H1 (cell line): ENCODE data around the gene BRME1. TPM values are rescaled to one million over a fixed set of nuclear protein-coding genes. Genes with fewer than 3 reads are reported as not detected.

Experiments
- RFX5 ChIP-seq: IDR thresholded peaks from 2 replicates; pipeline ENCODE4 v1.6.1; 2011; ENCODE audit warnings: low read depth, low read length, improper control_type of control experiment, borderline replicate concordance
- SIX5 ChIP-seq: IDR thresholded peaks from 2 replicates; pipeline ENCODE4 v1.6.1; 2011; ENCODE audit warnings: mild to moderate bottlenecking, low read depth, low read length
- polyA plus RNA-seq, 7 experiments: library from polyadenylated mRNA; depleted of rRNA in 3 of 7; stranded (reverse) in 5 of 7; unstranded in 2 of 7; fragments of >200 nt in 5 of 7; fragments of 200-250 nt in 2 of 7; gene quantifications; 1 replicate in 5 of 7; 2 replicates in 1 of 7; 4 replicates in 1 of 7; pipeline versions ENCODE4 v1.2.1 to v1.2.3, GENCODE V29; 2011 to 2013; ENCODE audit warnings: missing spikeins in 2 of 7, mixed read lengths in 2 of 7
- total RNA-seq: library from RNA; stranded (reverse); fragmentation: NEBNext Ultra II Directional; extraction: Animal tissue kit (Norgen Biotek cat#: 25700); gene quantifications from 2 replicates; pipeline ENCODE4 v1.2.1, GENCODE V29; 2021
- TF ChIP-seq, protein P1 (sequence below): fragments of 300-600 bp; sonication (generic); IDR thresholded peaks from 2 replicates; pipeline ENCODE4 v1.7.1; 2012; ENCODE audit warnings: low read length, moderate library complexity, mild to moderate bottlenecking, inconsistent platforms; ENCODE audit not compliant: insufficient replicate concordance

Gene BRME1
- total and polyA plus RNA-seq, 2 of the 8 experiments (the other 6 are each of a cell fraction or from before 2014, with no cell fraction given) = 4.6 to 4.7 TPM

DNA sequence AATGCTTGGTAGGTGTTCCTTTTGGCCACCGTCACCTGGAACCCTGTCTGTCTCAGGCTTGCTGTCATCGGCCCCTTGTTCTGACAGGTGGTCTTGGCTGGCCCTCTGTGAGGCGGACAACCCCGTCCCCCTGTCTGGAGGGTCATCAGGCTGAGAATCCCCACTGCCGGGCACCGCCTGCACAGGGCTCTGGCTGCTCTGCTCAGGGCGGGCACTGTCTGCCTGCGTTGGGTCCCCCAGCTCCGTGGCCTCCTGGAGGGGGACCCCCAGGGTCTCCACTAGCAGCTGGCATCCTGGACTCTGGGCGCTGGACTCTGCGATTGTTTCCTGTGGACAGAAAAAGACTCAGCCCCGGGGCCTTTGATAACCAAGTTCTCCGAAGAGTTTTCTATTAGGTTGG, 15.8 kb downstream of the BRME1 start (continued):
- TF ChIP-seq, protein P1, sequence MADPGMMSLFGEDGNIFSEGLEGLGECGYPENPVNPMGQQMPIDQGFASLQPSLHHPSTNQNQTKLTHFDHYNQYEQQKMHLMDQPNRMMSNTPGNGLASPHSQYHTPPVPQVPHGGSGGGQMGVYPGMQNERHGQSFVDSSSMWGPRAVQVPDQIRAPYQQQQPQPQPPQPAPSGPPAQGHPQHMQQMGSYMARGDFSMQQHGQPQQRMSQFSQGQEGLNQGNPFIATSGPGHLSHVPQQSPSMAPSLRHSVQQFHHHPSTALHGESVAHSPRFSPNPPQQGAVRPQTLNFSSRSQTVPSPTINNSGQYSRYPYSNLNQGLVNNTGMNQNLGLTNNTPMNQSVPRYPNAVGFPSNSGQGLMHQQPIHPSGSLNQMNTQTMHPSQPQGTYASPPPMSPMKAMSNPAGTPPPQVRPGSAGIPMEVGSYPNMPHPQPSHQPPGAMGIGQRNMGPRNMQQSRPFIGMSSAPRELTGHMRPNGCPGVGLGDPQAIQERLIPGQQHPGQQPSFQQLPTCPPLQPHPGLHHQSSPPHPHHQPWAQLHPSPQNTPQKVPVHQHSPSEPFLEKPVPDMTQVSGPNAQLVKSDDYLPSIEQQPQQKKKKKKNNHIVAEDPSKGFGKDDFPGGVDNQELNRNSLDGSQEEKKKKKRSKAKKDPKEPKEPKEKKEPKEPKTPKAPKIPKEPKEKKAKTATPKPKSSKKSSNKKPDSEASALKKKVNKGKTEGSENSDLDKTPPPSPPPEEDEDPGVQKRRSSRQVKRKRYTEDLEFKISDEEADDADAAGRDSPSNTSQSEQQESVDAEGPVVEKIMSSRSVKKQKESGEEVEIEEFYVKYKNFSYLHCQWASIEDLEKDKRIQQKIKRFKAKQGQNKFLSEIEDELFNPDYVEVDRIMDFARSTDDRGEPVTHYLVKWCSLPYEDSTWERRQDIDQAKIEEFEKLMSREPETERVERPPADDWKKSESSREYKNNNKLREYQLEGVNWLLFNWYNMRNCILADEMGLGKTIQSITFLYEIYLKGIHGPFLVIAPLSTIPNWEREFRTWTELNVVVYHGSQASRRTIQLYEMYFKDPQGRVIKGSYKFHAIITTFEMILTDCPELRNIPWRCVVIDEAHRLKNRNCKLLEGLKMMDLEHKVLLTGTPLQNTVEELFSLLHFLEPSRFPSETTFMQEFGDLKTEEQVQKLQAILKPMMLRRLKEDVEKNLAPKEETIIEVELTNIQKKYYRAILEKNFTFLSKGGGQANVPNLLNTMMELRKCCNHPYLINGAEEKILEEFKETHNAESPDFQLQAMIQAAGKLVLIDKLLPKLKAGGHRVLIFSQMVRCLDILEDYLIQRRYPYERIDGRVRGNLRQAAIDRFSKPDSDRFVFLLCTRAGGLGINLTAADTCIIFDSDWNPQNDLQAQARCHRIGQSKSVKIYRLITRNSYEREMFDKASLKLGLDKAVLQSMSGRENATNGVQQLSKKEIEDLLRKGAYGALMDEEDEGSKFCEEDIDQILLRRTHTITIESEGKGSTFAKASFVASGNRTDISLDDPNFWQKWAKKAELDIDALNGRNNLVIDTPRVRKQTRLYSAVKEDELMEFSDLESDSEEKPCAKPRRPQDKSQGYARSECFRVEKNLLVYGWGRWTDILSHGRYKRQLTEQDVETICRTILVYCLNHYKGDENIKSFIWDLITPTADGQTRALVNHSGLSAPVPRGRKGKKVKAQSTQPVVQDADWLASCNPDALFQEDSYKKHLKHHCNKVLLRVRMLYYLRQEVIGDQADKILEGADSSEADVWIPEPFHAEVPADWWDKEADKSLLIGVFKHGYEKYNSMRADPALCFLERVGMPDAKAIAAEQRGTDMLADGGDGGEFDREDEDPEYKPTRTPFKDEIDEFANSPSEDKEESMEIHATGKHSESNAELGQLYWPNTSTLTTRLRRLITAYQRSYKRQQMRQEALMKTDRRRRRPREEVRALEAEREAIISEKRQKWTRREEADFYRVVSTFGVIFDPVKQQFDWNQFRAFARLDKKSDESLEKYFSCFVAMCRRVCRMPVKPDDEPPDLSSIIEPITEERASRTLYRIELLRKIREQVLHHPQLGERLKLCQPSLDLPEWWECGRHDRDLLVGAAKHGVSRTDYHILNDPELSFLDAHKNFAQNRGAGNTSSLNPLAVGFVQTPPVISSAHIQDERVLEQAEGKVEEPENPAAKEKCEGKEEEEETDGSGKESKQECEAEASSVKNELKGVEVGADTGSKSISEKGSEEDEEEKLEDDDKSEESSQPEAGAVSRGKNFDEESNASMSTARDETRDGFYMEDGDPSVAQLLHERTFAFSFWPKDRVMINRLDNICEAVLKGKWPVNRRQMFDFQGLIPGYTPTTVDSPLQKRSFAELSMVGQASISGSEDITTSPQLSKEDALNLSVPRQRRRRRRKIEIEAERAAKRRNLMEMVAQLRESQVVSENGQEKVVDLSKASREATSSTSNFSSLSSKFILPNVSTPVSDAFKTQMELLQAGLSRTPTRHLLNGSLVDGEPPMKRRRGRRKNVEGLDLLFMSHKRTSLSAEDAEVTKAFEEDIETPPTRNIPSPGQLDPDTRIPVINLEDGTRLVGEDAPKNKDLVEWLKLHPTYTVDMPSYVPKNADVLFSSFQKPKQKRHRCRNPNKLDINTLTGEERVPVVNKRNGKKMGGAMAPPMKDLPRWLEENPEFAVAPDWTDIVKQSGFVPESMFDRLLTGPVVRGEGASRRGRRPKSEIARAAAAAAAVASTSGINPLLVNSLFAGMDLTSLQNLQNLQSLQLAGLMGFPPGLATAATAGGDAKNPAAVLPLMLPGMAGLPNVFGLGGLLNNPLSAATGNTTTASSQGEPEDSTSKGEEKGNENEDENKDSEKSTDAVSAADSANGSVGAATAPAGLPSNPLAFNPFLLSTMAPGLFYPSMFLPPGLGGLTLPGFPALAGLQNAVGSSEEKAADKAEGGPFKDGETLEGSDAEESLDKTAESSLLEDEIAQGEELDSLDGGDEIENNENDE = no peak
- no peak for TF ChIP-seq RFX5
- no peak for TF ChIP-seq SIX5
